H1 (cell line): ENCODE results near the gene CACNG5. TPM values are rescaled to one million over a fixed set of nuclear protein-coding genes. Genes with fewer than 3 reads are reported as not detected.

Source experiments
- EZH2 ChIP-seq: fragments of 200-600 bp; sonication (generic); IDR thresholded peaks from 2 replicates; pipeline ENCODE4 v1.7.1; 2012; ENCODE audit warnings: low read depth, mild to moderate bottlenecking, moderate library complexity, low read length, inconsistent platforms; ENCODE audit not compliant: severe bottlenecking
- TAF1 ChIP-seq: IDR thresholded peaks from 2 replicates; pipeline ENCODE4 v1.6.1; 2011; ENCODE audit warnings: mild to moderate bottlenecking, low read depth, low read length
- polyA plus RNA-seq, 7 experiments: library from polyadenylated mRNA; depleted of rRNA in 3 of 7; stranded (reverse) in 5 of 7; unstranded in 2 of 7; fragments of >200 nt in 5 of 7; fragments of 200-250 nt in 2 of 7; gene quantifications; 1 replicate in 5 of 7; 2 replicates in 1 of 7; 4 replicates in 1 of 7; pipeline versions ENCODE4 v1.2.1 to v1.2.3, GENCODE V29; 2011 to 2013; ENCODE audit warnings: missing spikeins in 2 of 7, mixed read lengths in 2 of 7
- total RNA-seq: library from RNA; stranded (reverse); fragmentation: NEBNext Ultra II Directional; extraction: Animal tissue kit (Norgen Biotek cat#: 25700); gene quantifications from 2 replicates; pipeline ENCODE4 v1.2.1, GENCODE V29; 2021
- TF ChIP-seq, protein P1 (sequence below): fragments of 300-600 bp; sonication (generic); IDR thresholded peaks from 2 replicates; pipeline ENCODE4 v1.7.1; 2012; ENCODE audit warnings: low read length, moderate library complexity, mild to moderate bottlenecking, inconsistent platforms; ENCODE audit not compliant: insufficient replicate concordance

The CACNG5 gene
- total and polyA plus RNA-seq, 2 of the 8 experiments (the other 6 are each of a cell fraction or from before 2014, with no cell fraction given): 2.2 to 3.1 TPM

DNA sequence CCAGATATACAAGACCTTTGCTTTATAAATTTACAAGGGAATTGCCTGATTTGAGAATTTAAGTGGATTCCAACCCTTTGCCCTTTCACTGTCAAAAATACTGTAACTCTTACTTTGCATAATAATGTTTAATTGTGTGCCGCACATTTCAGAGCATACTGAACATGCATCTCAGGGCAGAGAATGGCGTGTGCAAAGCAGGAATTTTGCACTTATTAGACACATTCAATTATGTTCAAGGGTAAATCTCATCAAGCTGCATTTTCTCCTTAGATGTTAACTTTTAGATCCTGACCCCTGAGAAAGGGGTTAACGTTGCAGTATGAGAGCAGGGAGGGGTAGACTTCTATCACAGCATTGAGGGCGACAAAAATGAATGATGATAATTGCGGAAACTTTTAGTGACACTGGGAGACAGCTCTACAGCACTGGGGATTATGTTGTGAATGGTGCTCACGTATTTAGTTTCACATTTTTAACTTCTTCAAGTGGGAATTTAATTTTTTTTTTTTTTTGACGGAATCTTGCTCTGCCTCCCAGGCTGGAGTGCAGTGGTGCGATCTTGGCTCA lies 75.0 kb downstream of the CACNG5 start (continued):
- TF ChIP-seq, protein P1, sequence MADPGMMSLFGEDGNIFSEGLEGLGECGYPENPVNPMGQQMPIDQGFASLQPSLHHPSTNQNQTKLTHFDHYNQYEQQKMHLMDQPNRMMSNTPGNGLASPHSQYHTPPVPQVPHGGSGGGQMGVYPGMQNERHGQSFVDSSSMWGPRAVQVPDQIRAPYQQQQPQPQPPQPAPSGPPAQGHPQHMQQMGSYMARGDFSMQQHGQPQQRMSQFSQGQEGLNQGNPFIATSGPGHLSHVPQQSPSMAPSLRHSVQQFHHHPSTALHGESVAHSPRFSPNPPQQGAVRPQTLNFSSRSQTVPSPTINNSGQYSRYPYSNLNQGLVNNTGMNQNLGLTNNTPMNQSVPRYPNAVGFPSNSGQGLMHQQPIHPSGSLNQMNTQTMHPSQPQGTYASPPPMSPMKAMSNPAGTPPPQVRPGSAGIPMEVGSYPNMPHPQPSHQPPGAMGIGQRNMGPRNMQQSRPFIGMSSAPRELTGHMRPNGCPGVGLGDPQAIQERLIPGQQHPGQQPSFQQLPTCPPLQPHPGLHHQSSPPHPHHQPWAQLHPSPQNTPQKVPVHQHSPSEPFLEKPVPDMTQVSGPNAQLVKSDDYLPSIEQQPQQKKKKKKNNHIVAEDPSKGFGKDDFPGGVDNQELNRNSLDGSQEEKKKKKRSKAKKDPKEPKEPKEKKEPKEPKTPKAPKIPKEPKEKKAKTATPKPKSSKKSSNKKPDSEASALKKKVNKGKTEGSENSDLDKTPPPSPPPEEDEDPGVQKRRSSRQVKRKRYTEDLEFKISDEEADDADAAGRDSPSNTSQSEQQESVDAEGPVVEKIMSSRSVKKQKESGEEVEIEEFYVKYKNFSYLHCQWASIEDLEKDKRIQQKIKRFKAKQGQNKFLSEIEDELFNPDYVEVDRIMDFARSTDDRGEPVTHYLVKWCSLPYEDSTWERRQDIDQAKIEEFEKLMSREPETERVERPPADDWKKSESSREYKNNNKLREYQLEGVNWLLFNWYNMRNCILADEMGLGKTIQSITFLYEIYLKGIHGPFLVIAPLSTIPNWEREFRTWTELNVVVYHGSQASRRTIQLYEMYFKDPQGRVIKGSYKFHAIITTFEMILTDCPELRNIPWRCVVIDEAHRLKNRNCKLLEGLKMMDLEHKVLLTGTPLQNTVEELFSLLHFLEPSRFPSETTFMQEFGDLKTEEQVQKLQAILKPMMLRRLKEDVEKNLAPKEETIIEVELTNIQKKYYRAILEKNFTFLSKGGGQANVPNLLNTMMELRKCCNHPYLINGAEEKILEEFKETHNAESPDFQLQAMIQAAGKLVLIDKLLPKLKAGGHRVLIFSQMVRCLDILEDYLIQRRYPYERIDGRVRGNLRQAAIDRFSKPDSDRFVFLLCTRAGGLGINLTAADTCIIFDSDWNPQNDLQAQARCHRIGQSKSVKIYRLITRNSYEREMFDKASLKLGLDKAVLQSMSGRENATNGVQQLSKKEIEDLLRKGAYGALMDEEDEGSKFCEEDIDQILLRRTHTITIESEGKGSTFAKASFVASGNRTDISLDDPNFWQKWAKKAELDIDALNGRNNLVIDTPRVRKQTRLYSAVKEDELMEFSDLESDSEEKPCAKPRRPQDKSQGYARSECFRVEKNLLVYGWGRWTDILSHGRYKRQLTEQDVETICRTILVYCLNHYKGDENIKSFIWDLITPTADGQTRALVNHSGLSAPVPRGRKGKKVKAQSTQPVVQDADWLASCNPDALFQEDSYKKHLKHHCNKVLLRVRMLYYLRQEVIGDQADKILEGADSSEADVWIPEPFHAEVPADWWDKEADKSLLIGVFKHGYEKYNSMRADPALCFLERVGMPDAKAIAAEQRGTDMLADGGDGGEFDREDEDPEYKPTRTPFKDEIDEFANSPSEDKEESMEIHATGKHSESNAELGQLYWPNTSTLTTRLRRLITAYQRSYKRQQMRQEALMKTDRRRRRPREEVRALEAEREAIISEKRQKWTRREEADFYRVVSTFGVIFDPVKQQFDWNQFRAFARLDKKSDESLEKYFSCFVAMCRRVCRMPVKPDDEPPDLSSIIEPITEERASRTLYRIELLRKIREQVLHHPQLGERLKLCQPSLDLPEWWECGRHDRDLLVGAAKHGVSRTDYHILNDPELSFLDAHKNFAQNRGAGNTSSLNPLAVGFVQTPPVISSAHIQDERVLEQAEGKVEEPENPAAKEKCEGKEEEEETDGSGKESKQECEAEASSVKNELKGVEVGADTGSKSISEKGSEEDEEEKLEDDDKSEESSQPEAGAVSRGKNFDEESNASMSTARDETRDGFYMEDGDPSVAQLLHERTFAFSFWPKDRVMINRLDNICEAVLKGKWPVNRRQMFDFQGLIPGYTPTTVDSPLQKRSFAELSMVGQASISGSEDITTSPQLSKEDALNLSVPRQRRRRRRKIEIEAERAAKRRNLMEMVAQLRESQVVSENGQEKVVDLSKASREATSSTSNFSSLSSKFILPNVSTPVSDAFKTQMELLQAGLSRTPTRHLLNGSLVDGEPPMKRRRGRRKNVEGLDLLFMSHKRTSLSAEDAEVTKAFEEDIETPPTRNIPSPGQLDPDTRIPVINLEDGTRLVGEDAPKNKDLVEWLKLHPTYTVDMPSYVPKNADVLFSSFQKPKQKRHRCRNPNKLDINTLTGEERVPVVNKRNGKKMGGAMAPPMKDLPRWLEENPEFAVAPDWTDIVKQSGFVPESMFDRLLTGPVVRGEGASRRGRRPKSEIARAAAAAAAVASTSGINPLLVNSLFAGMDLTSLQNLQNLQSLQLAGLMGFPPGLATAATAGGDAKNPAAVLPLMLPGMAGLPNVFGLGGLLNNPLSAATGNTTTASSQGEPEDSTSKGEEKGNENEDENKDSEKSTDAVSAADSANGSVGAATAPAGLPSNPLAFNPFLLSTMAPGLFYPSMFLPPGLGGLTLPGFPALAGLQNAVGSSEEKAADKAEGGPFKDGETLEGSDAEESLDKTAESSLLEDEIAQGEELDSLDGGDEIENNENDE: no peak
- no peak for TF ChIP-seq EZH2
- no peak for TF ChIP-seq TAF1
